ENCODE measurements around the gene CHKB.
A peak's percentile ranks its signal among the peaks of the same experiment; 100 is the strongest.

CHKB gene

GRCh38 chr22:50573491-50574382 lies 8.9 kb downstream of the CHKB start:
- no peak for DNase-seq (ENCODE audit: low read depth, low spot score)

- no peak for DNase-seq (ENCODE audit: low read depth, low spot score)
Observed at GRCh38 chr22:50572965-50573364, 9.7 kb downstream of the CHKB start.

GRCh38 chr22:50571264-50572175 lies 11.1 kb downstream of the CHKB start:
- DNase-seq (ENCODE audit: low read depth, low spot score), result no peak

GRCh38 chr22:50570861-50571260 lies 11.8 kb downstream of the CHKB start:
- DNase-seq (ENCODE audit: low read depth, low spot score), result no peak

GRCh38 chr22:50569896-50570535 lies 12.6 kb downstream of the CHKB start:
- DNase-seq (ENCODE audit: low read depth, low spot score), result no peak

GRCh38 chr22:50569041-50569459 lies 13.6 kb downstream of the CHKB start:
- no peak for DNase-seq (ENCODE audit: low read depth, low spot score)

GRCh38 chr22:50568626-50569025 lies 14.0 kb downstream of the CHKB start:
- DNase-seq (ENCODE audit: low read depth, low spot score), result no peak

GRCh38 chr22:50567721-50568252 lies 14.9 kb downstream of the CHKB start:
- DNase-seq (ENCODE audit: low read depth, low spot score), result no peak

GRCh38 chr22:50564289-50564688 lies 18.4 kb downstream of the CHKB start:
- DNase-seq (ENCODE audit: low read depth, low spot score), result no peak

GRCh38 chr22:50563413-50564160 lies 19.1 kb downstream of the CHKB start:
- DNase-seq (ENCODE audit: low read depth, low spot score), result no peak

GRCh38 chr22:50562523-50563412 lies 19.9 kb downstream of the CHKB start, which contains the start of gene SYCE3:
TSS of gene SYCE3 (minus strand) at chr22:50562919. CDS start at chr22:50556405, 6,514 bp downstream.
- DNase-seq (ENCODE audit: low read depth, low spot score), result peak; percentile 94

GRCh38 chr22:50561401-50562358 lies 21.0 kb downstream of the CHKB start:
- DNase-seq (ENCODE audit: low read depth, low spot score), result no peak

GRCh38 chr22:50560034-50560433 lies 22.6 kb downstream of the CHKB start:
- no peak for DNase-seq (ENCODE audit: low read depth, low spot score)

- DNase-seq (ENCODE audit: low read depth, low spot score), result no peak
Observed at GRCh38 chr22:50556703-50557102, 25.9 kb downstream of the CHKB start.

GRCh38 chr22:50553310-50553709 lies 29.3 kb downstream of the CHKB start:
- no peak for DNase-seq (ENCODE audit: low read depth, low spot score)

- DNase-seq (ENCODE audit: low read depth, low spot score), result no peak
Observed at GRCh38 chr22:50551160-50551752, 31.4 kb downstream of the CHKB start.

GRCh38 chr22:50550395-50550794 lies 32.3 kb downstream of the CHKB start:
- DNase-seq (ENCODE audit: low read depth, low spot score), result no peak

Measured in activated CD4-positive, CD25-positive, alpha-beta regulatory T cell treated with anti-CD3 and anti-CD28 coated beads, Interleukin-2, amount 50 U/mL, for 16 hours (primary cell).